ENCODE results near the gene MBD3.

DNA sequence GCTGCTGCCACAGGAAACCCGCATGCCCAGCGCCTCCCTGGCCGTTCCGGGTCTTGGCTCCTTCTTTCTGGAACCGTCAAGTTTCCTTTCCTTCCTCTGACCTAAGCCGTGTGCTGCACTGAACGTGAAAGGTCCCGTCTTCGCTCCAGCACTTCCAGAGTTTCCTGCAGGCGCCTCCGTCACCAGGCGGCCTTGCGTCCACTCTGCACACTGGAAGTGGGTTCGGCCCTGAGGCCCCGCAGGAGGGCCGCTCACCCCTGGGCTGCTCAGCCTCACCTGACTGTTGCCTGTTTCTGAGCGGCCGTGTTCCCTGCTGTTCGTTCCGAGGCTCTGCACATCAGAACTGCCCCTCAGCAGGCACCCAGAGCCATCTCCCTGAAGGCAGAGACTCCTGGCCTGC lies 12.3 kb downstream of the MBD3 start:
- TF ChIP-seq, protein P1, sequence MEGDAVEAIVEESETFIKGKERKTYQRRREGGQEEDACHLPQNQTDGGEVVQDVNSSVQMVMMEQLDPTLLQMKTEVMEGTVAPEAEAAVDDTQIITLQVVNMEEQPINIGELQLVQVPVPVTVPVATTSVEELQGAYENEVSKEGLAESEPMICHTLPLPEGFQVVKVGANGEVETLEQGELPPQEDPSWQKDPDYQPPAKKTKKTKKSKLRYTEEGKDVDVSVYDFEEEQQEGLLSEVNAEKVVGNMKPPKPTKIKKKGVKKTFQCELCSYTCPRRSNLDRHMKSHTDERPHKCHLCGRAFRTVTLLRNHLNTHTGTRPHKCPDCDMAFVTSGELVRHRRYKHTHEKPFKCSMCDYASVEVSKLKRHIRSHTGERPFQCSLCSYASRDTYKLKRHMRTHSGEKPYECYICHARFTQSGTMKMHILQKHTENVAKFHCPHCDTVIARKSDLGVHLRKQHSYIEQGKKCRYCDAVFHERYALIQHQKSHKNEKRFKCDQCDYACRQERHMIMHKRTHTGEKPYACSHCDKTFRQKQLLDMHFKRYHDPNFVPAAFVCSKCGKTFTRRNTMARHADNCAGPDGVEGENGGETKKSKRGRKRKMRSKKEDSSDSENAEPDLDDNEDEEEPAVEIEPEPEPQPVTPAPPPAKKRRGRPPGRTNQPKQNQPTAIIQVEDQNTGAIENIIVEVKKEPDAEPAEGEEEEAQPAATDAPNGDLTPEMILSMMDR (optimal IDR thresholded peaks at IDR 0.05 in 1 of 3, IDR thresholded peaks at IDR 0.05 in 1 of 3, conservative IDR thresholded peaks at IDR 0.05 in 1 of 3; ENCODE audit: extremely low read depth in 1 of 3, insufficient read depth in 2 of 3, low read length in 3 of 3): no peak
- no peak for TF ChIP-seq EZH2 (IDR thresholded peaks at IDR 0.05; ENCODE audit: low read length)
